IPS DF 19.7 (cell line): Measurements from ENCODE around the gene STAT5A.
"Not testable (repeated sequence)": the region's sequence is repeated elsewhere in the genome, so short reads cannot be mapped to it uniquely, and the experiment has no call there.

ENCODE experiments used
- DNase-seq: peaks from one replicate; pipeline ENCODE4 v3.0.0-alpha.2; 2013; ENCODE audit warnings: low read depth, low spot score

The STAT5A gene

GRCh38 chr17:42307362-42307927, 19.1 kb downstream of the STAT5A start:
- DNase-seq: no peak

GRCh38 chr17:42308446-42308845, 20.1 kb downstream of the STAT5A start:
- no peak for DNase-seq

- no peak for DNase-seq
Observed at GRCh38 chr17:42309142-42309541, 20.8 kb downstream of the STAT5A start.

- DNase-seq: no peak
Observed at GRCh38 chr17:42309986-42310786, 21.9 kb downstream of the STAT5A start.

GRCh38 chr17:42310787-42311215, 22.5 kb downstream of the STAT5A start:
- DNase-seq: no peak

- DNase-seq: no peak
Observed at GRCh38 chr17:42311240-42312034, 23.1 kb downstream of the STAT5A start.

- DNase-seq: no peak
Observed at GRCh38 chr17:42312035-42312284, 23.7 kb downstream of the STAT5A start.

- no peak for DNase-seq
Observed at GRCh38 chr17:42312285-42313130, 24.2 kb downstream of the STAT5A start.

- no peak for DNase-seq
Observed at GRCh38 chr17:42313389-42313772, 25.1 kb downstream of the STAT5A start.

GRCh38 chr17:42313773-42314566, 25.7 kb downstream of the STAT5A start:
- no peak for DNase-seq

- DNase-seq: no peak
Observed at GRCh38 chr17:42315402-42316156, 27.3 kb downstream of the STAT5A start.

GRCh38 chr17:42316755-42317154, 28.5 kb downstream of the STAT5A start:
- no peak for DNase-seq

- no peak for DNase-seq
Observed at GRCh38 chr17:42317266-42317845, 29.1 kb downstream of the STAT5A start.

GRCh38 chr17:42317967-42318366, 29.7 kb downstream of the STAT5A start:
- DNase-seq: not testable (repeated sequence)

GRCh38 chr17:42321555-42321954, 33.3 kb downstream of the STAT5A start:
- no peak for DNase-seq

GRCh38 chr17:42322382-42323267, 34.3 kb downstream of the STAT5A start:
- DNase-seq: peak; percentile 84

- DNase-seq: no peak
Observed at GRCh38 chr17:42323268-42323773, 35.0 kb downstream of the STAT5A start.

- DNase-seq: no peak
Observed at GRCh38 chr17:42325026-42325425, 36.7 kb downstream of the STAT5A start.
